GM19468 (cell line): Measurements from ENCODE around the gene PTK7.
"Not testable (repeated sequence)": the region's sequence is repeated elsewhere in the genome, so short reads cannot be mapped to it uniquely, and the experiment has no call there.

ENCODE experiments used
- ATAC-seq: cut with Tn5 transposase; IDR thresholded peaks from one replicate; pipeline ENCODE4 v1.9.1; 2021; ENCODE audit warnings: mild to moderate bottlenecking, moderate library complexity, moderate number of reproducible peaks; ENCODE audit not compliant: unreplicated experiment; ENCODE audit errors: extremely low read depth

PTK7 gene

GRCh38 chr6:43107344-43108062 is 31.4 kb downstream of the PTK7 start:
- no peak for ATAC-seq

GRCh38 chr6:43113431-43114260 is 37.5 kb downstream of the PTK7 start:
- ATAC-seq: no peak

- ATAC-seq: no peak
Observed at GRCh38 chr6:43115365-43115764, 39.3 kb downstream of the PTK7 start.

GRCh38 chr6:43117466-43117865 is 41.4 kb downstream of the PTK7 start:
- ATAC-seq: not testable (repeated sequence)

- no peak for ATAC-seq
Observed at GRCh38 chr6:43119482-43119881, 43.4 kb downstream of the PTK7 start.

- ATAC-seq: no peak
Observed at GRCh38 chr6:43120101-43120763, 44.1 kb downstream of the PTK7 start.

- no peak for ATAC-seq
Observed at GRCh38 chr6:43120944-43121913, 45.1 kb downstream of the PTK7 start.

- ATAC-seq: no peak
Observed at GRCh38 chr6:43122146-43122545, 46.0 kb downstream of the PTK7 start.

- no peak for ATAC-seq
Observed at GRCh38 chr6:43123461-43124314, 47.6 kb downstream of the PTK7 start.

- no peak for ATAC-seq
Observed at GRCh38 chr6:43124481-43124880, 48.4 kb downstream of the PTK7 start.

GRCh38 chr6:43125119-43125518 is 49.0 kb downstream of the PTK7 start:
- ATAC-seq: no peak

- no peak for ATAC-seq
Observed at GRCh38 chr6:43125555-43125954, 49.4 kb downstream of the PTK7 start.

- no peak for ATAC-seq
Observed at GRCh38 chr6:43127180-43127579, 51.1 kb downstream of the PTK7 start.

GRCh38 chr6:43127877-43128276 is 51.8 kb downstream of the PTK7 start:
- no peak for ATAC-seq

- no peak for ATAC-seq
Observed at GRCh38 chr6:43128926-43129325, 52.8 kb downstream of the PTK7 start.

- no peak for ATAC-seq
Observed at GRCh38 chr6:43129434-43130194, 53.5 kb downstream of the PTK7 start.

- no peak for ATAC-seq
Observed at GRCh38 chr6:43130429-43130828, 54.3 kb downstream of the PTK7 start.

- not testable (repeated sequence) for ATAC-seq
Observed at GRCh38 chr6:43131379-43131778, 55.3 kb downstream of the PTK7 start.
